ENCODE data around the gene SORCS2.

GRCh38 chr4:7569810-7570783, 377.8 kb downstream of the SORCS2 start:
- TF ChIP-seq YY1 (IDR thresholded peaks at IDR 0.05; ENCODE audit: insufficient read depth, insufficient read length) (no peak), ZNF274 (IDR thresholded peaks at IDR 0.05; ENCODE audit: low read depth, low read length) (no peak)
